Esophagus muscularis mucosa (tissue), 4 donors: ENCODE data around the gene SALL1. TPM values are rescaled to one million over a fixed set of nuclear protein-coding genes. Genes with fewer than 3 reads are reported as not detected.

Experiments
- DNase-seq: peaks from one replicate; pipeline ENCODE4 v3.0.0-alpha.2; 2017; ENCODE audit errors: extremely low spot score
- H3K27ac ChIP-seq, 4 donors: fragments of 200-600 bp; sonication (generic); replicated peaks in 1 of 4; 1 replicate in 3 of 4; 2 replicates in 1 of 4; pipeline ENCODE4 v1.5.1; 2016 to 2019; ENCODE audit warnings: mild to moderate bottlenecking in 1 of 4
- H3K27me3 ChIP-seq, 4 donors: fragments of 200-600 bp; sonication (generic); one replicate each; pipeline versions ENCODE4 v1.5.1 to v1.6.0; 2016 to 2019
- H3K36me3 ChIP-seq, 4 donors: fragments of 200-600 bp; sonication (generic); one replicate each; pipeline ENCODE4 v1.5.1; 2016 to 2019
- H3K4me1 ChIP-seq, 4 donors: fragments of 200-600 bp; sonication (generic); one replicate each; pipeline ENCODE4 v1.5.1; 2016 to 2019
- H3K4me3 ChIP-seq, 4 donors: fragments of 200-600 bp; sonication (generic); 1 replicate in 2 of 4; 2 replicates in 2 of 4; pipeline ENCODE4 v1.5.1; 2016 to 2019; ENCODE audit warnings: mild to moderate bottlenecking in 4 of 4, moderate library complexity in 1 of 4
- H3K9me3 ChIP-seq, 4 donors: fragments of 200-600 bp; sonication (generic); 1 replicate in 3 of 4; 2 replicates in 1 of 4; pipeline ENCODE4 v1.5.1; 2016 to 2019
- CTCF ChIP-seq, 3 experiments: fragments of 200-600 bp in 2 of 3; fragments of 450-650 bp in 1 of 3; sonication (generic) in 2 of 3; IDR thresholded peaks; one replicate each; pipeline ENCODE4 v1.5.1; 2017 to 2019; ENCODE audit warnings: antibody characterized with exemption in 3 of 3, mild to moderate bottlenecking in 2 of 3, moderate library complexity in 1 of 3
- EP300 ChIP-seq: sonication (generic); formaldehyde crosslinking; IDR thresholded peaks from one replicate; pipeline ENCODE4 v1.6.1; 2017; ENCODE audit warnings: antibody characterized with exemption
- POLR2A ChIP-seq: fragments of 450-650 bp; IDR thresholded peaks from one replicate; pipeline ENCODE4 v1.6.1; 2017; ENCODE audit warnings: antibody characterized with exemption, moderate library complexity, mild to moderate bottlenecking, low read depth
- POLR2AphosphoS5 ChIP-seq, 2 donors: sonication (generic); formaldehyde crosslinking; IDR thresholded peaks; one replicate each; pipeline ENCODE4 v1.6.1; 2017; ENCODE audit warnings: antibody characterized with exemption in 2 of 2
- WGBS: methylation state at CpG from one replicate; pipeline ENCODE4 v1.1.5; 2018; 5-methylcytosine and 5-hydroxymethylcytosine counted together
- intact Hi-C: fragments of 100-400 bp; cut with DNase I; formaldehyde crosslinking; loops from one replicate; pipeline ENCODE4 v1.15.1; 2023
- total RNA-seq, 4 donors: library from RNA; depleted of rRNA; stranded (reverse); fragments of >200 nt; gene quantifications; one replicate each; pipeline versions ENCODE4 v1.1.0 to v1.2.1, GENCODE V29; 2016

SALL1 gene
- total RNA-seq, 4 donors from 2014 or later: not detected

- WGBS: 90% methylated on average over 2 of the region's 2 CpGs
- Histone ChIP-seq H3K36me3 (no peaks in the 10 kb centered on the region), H3K27me3 (peaks cover 0 to 54% (median 8%) of the 10 kb centered on the region in 4 donors), H3K4me3 (no peak overlapping the region), H3K4me1 (peaks cover 2 to 9% (median 5%) of the 10 kb centered on the region in 4 donors), H3K27ac (no peak overlapping the region), H3K9me3 (no peaks in the 10 kb centered on the region)
- intact Hi-C loops: no loop called here
- DNase-seq: no peak
- TF ChIP-seq POLR2AphosphoS5 (IDR thresholded peaks at IDR 0.05) (no peak), POLR2A (no peak), EP300 (no peak), CTCF (IDR thresholded peaks at IDR 0.05) (no peak)
These were observed 41.9 kb downstream of the SALL1 start for GRCh38 chr16:51109173-51109572.

GRCh38 chr16:51107742-51108141, 43.3 kb downstream of the SALL1 start:
- 94% methylated on average over 2 of the region's 2 CpGs for WGBS
- intact Hi-C loops: no loop called here
- TF ChIP-seq POLR2AphosphoS5 (IDR thresholded peaks at IDR 0.05) (no peak), CTCF (IDR thresholded peaks at IDR 0.05) (no peak), POLR2A (no peak), EP300 (no peak)

GRCh38 chr16:51106535-51106934, 44.5 kb downstream of the SALL1 start:
- TF ChIP-seq POLR2A: no peak
- no peak for TF ChIP-seq EP300
- no peak overlapping the region for H3K27ac ChIP-seq
- 63% methylated on average over 2 of the region's 2 CpGs for WGBS
- intact Hi-C loops: no loop called here
- H3K4me1 ChIP-seq: no peaks in the 10 kb centered on the region
- no peaks in the 10 kb centered on the region for H3K9me3 ChIP-seq
- H3K27me3 ChIP-seq: peaks cover 0 to 29% (median 0%) of the 10 kb centered on the region in 4 donors
- no peak overlapping the region for H3K4me3 ChIP-seq
- no peak for DNase-seq
- H3K36me3 ChIP-seq: no peaks in the 10 kb centered on the region

More at GRCh38 chr16:51107742-51108141, 43.3 kb downstream of the SALL1 start:
- H3K27ac ChIP-seq: no peak overlapping the region
- H3K4me3 ChIP-seq: no peak overlapping the region
- no peaks in the 10 kb centered on the region for H3K4me1 ChIP-seq
- H3K9me3 ChIP-seq: no peaks in the 10 kb centered on the region
- DNase-seq: no peak
- H3K27me3 ChIP-seq: peaks cover 0 to 39% (median under 1%) of the 10 kb centered on the region in 4 donors
- H3K36me3 ChIP-seq: no peaks in the 10 kb centered on the region

GRCh38 chr16:51103590-51103989, 47.5 kb downstream of the SALL1 start:
- intact Hi-C loops: no loop called here
- peaks cover 0 to 11% (median 0%) of the 10 kb centered on the region in 4 donors for H3K27me3 ChIP-seq
- WGBS: 76% methylated on average over 4 of the region's 4 CpGs
- H3K4me3 ChIP-seq: no peak overlapping the region
- no peak overlapping the region for H3K27ac ChIP-seq
- TF ChIP-seq CTCF (IDR thresholded peaks at IDR 0.05) (no peak), EP300 (no peak), POLR2A (no peak), POLR2AphosphoS5 (IDR thresholded peaks at IDR 0.05) (no peak)
- DNase-seq: no peak
- H3K4me1 ChIP-seq: no peaks in the 10 kb centered on the region
- no peaks in the 10 kb centered on the region for H3K36me3 ChIP-seq
- no peaks in the 10 kb centered on the region for H3K9me3 ChIP-seq

- 64% methylated on average over 2 of the region's 2 CpGs for WGBS
- Histone ChIP-seq H3K27ac (no peak overlapping the region), H3K4me1 (no peaks in the 10 kb centered on the region), H3K9me3 (no peaks in the 10 kb centered on the region), H3K36me3 (no peaks in the 10 kb centered on the region), H3K27me3 (peaks cover 0 to 25% (median 0%) of the 10 kb centered on the region in 4 donors), H3K4me3 (no peak overlapping the region)
- TF ChIP-seq CTCF (IDR thresholded peaks at IDR 0.05) (no peak), POLR2A (no peak), EP300 (no peak), POLR2AphosphoS5 (IDR thresholded peaks at IDR 0.05) (no peak)
- DNase-seq: no peak
- intact Hi-C loops: no loop called here
These were observed 53.3 kb downstream of the SALL1 start for GRCh38 chr16:51097729-51098128.
